ENCODE data around the gene THBS2. TPM values are rescaled to one million over a fixed set of nuclear protein-coding genes. Genes with fewer than 3 reads are reported as not detected.

The THBS2 gene
- total RNA-seq, 1 donor from 2014 or later: 76.2 TPM

- no peak overlapping the region for H3K27ac ChIP-seq (ENCODE audit: low read depth, low read length)
- peak overlapping the region in 2 of 3 donors; percentile 41 to 67 for H3K4me3 ChIP-seq (ENCODE audit: low read length in 3 of 3)
- no peaks in the 10 kb centered on the region for H3K9me3 ChIP-seq (ENCODE audit: control insufficient read depth in 3 of 3, low read length in 3 of 3)
- H3K27me3 ChIP-seq (ENCODE audit: control insufficient read depth in 3 of 3, insufficient read depth in 3 of 3, low read length in 3 of 3): no peaks in the 10 kb centered on the region
- no peaks in the 10 kb centered on the region for H3K36me3 ChIP-seq (ENCODE audit: control insufficient read depth in 3 of 3, insufficient read depth in 3 of 3, low read length in 3 of 3)
- peak overlapping the region in 1 of 3 donors; percentile 54 for H3K9ac ChIP-seq (ENCODE audit: low read depth in 1 of 3, low read length in 3 of 3)
- H3K4me1 ChIP-seq (ENCODE audit: control insufficient read depth in 3 of 3, insufficient read depth in 3 of 3, low read length in 3 of 3): no peaks in the 10 kb centered on the region
Measured at GRCh38 chr6:169175360-169175887, 78.2 kb downstream of the THBS2 start.

GRCh38 chr6:169174516-169175359 is 78.9 kb downstream of the THBS2 start:
- H3K9me3 ChIP-seq (ENCODE audit: control insufficient read depth in 3 of 3, low read length in 3 of 3): no peaks in the 10 kb centered on the region
- H3K27me3 ChIP-seq (ENCODE audit: control insufficient read depth in 3 of 3, insufficient read depth in 3 of 3, low read length in 3 of 3): no peaks in the 10 kb centered on the region
- no peaks in the 10 kb centered on the region for H3K36me3 ChIP-seq (ENCODE audit: control insufficient read depth in 3 of 3, insufficient read depth in 3 of 3, low read length in 3 of 3)
- peak overlapping the region in 1 of 3 donors; percentile 54 for H3K9ac ChIP-seq (ENCODE audit: low read depth in 1 of 3, low read length in 3 of 3)
- H3K27ac ChIP-seq (ENCODE audit: low read depth, low read length): no peak overlapping the region
- H3K4me3 ChIP-seq (ENCODE audit: low read length in 3 of 3): peak overlapping the region in 2 of 3 donors; percentile 41 to 67
- no peaks in the 10 kb centered on the region for H3K4me1 ChIP-seq (ENCODE audit: control insufficient read depth in 3 of 3, insufficient read depth in 3 of 3, low read length in 3 of 3)

- H3K4me3 ChIP-seq (ENCODE audit: low read length in 3 of 3): no peak overlapping the region
- no peaks in the 10 kb centered on the region for H3K27me3 ChIP-seq (ENCODE audit: control insufficient read depth in 3 of 3, insufficient read depth in 3 of 3, low read length in 3 of 3)
- no peaks in the 10 kb centered on the region for H3K4me1 ChIP-seq (ENCODE audit: control insufficient read depth in 3 of 3, insufficient read depth in 3 of 3, low read length in 3 of 3)
- no peak overlapping the region for H3K27ac ChIP-seq (ENCODE audit: low read depth, low read length)
- H3K9me3 ChIP-seq (ENCODE audit: control insufficient read depth in 3 of 3, low read length in 3 of 3): no peaks in the 10 kb centered on the region
- no peaks in the 10 kb centered on the region for H3K36me3 ChIP-seq (ENCODE audit: control insufficient read depth in 3 of 3, insufficient read depth in 3 of 3, low read length in 3 of 3)
- no peak overlapping the region for H3K9ac ChIP-seq (ENCODE audit: low read depth in 1 of 3, low read length in 3 of 3)
Measured at GRCh38 chr6:169173532-169174268, 79.9 kb downstream of the THBS2 start.

- no peak overlapping the region for H3K9ac ChIP-seq (ENCODE audit: low read depth in 1 of 3, low read length in 3 of 3)
- H3K27ac ChIP-seq (ENCODE audit: low read depth, low read length): no peak overlapping the region
- no peak overlapping the region for H3K4me3 ChIP-seq (ENCODE audit: low read length in 3 of 3)
Measured at GRCh38 chr6:169172946-169173345, 80.7 kb downstream of the THBS2 start.

GRCh38 chr6:169172456-169172855 is 81.2 kb downstream of the THBS2 start:
- no peaks in the 10 kb centered on the region for H3K4me1 ChIP-seq (ENCODE audit: control insufficient read depth in 3 of 3, insufficient read depth in 3 of 3, low read length in 3 of 3)
- H3K9me3 ChIP-seq (ENCODE audit: control insufficient read depth in 3 of 3, low read length in 3 of 3): no peaks in the 10 kb centered on the region
- no peak overlapping the region for H3K9ac ChIP-seq (ENCODE audit: low read depth in 1 of 3, low read length in 3 of 3)
- no peak overlapping the region for H3K4me3 ChIP-seq (ENCODE audit: low read length in 3 of 3)
- H3K27me3 ChIP-seq (ENCODE audit: control insufficient read depth in 3 of 3, insufficient read depth in 3 of 3, low read length in 3 of 3): no peaks in the 10 kb centered on the region
- no peak overlapping the region for H3K27ac ChIP-seq (ENCODE audit: low read depth, low read length)
- no peaks in the 10 kb centered on the region for H3K36me3 ChIP-seq (ENCODE audit: control insufficient read depth in 3 of 3, insufficient read depth in 3 of 3, low read length in 3 of 3)

More at GRCh38 chr6:169172946-169173345, 80.7 kb downstream of the THBS2 start:
- no peaks in the 10 kb centered on the region for H3K36me3 ChIP-seq (ENCODE audit: control insufficient read depth in 3 of 3, insufficient read depth in 3 of 3, low read length in 3 of 3)
- no peaks in the 10 kb centered on the region for H3K27me3 ChIP-seq (ENCODE audit: control insufficient read depth in 3 of 3, insufficient read depth in 3 of 3, low read length in 3 of 3)
- H3K4me1 ChIP-seq (ENCODE audit: control insufficient read depth in 3 of 3, insufficient read depth in 3 of 3, low read length in 3 of 3): no peaks in the 10 kb centered on the region
- H3K9me3 ChIP-seq (ENCODE audit: control insufficient read depth in 3 of 3, low read length in 3 of 3): no peaks in the 10 kb centered on the region

- H3K27me3 ChIP-seq (ENCODE audit: control insufficient read depth in 3 of 3, insufficient read depth in 3 of 3, low read length in 3 of 3): no peaks in the 10 kb centered on the region
- H3K9ac ChIP-seq (ENCODE audit: low read depth in 1 of 3, low read length in 3 of 3): no peak overlapping the region
- H3K27ac ChIP-seq (ENCODE audit: low read depth, low read length): no peak overlapping the region
- no peaks in the 10 kb centered on the region for H3K9me3 ChIP-seq (ENCODE audit: control insufficient read depth in 3 of 3, low read length in 3 of 3)
- H3K4me3 ChIP-seq (ENCODE audit: low read length in 3 of 3): no peak overlapping the region
- no peaks in the 10 kb centered on the region for H3K4me1 ChIP-seq (ENCODE audit: control insufficient read depth in 3 of 3, insufficient read depth in 3 of 3, low read length in 3 of 3)
- no peaks in the 10 kb centered on the region for H3K36me3 ChIP-seq (ENCODE audit: control insufficient read depth in 3 of 3, insufficient read depth in 3 of 3, low read length in 3 of 3)
Measured at GRCh38 chr6:169171951-169172350, 81.7 kb downstream of the THBS2 start.

GRCh38 chr6:169171016-169171415 is 82.6 kb downstream of the THBS2 start:
- no peak overlapping the region for H3K27ac ChIP-seq (ENCODE audit: low read depth, low read length)
- H3K36me3 ChIP-seq (ENCODE audit: control insufficient read depth in 3 of 3, insufficient read depth in 3 of 3, low read length in 3 of 3): no peaks in the 10 kb centered on the region
- no peaks in the 10 kb centered on the region for H3K4me1 ChIP-seq (ENCODE audit: control insufficient read depth in 3 of 3, insufficient read depth in 3 of 3, low read length in 3 of 3)
- H3K27me3 ChIP-seq (ENCODE audit: control insufficient read depth in 3 of 3, insufficient read depth in 3 of 3, low read length in 3 of 3): peaks cover 0 to 3% (median 0%) of the 10 kb centered on the region in 3 donors
- H3K9ac ChIP-seq (ENCODE audit: low read depth in 1 of 3, low read length in 3 of 3): no peak overlapping the region
- no peaks in the 10 kb centered on the region for H3K9me3 ChIP-seq (ENCODE audit: control insufficient read depth in 3 of 3, low read length in 3 of 3)
- H3K4me3 ChIP-seq (ENCODE audit: low read length in 3 of 3): no peak overlapping the region

GRCh38 chr6:169170583-169170955 is 83.1 kb downstream of the THBS2 start:
- no peak overlapping the region for H3K4me3 ChIP-seq (ENCODE audit: low read length in 3 of 3)
- no peaks in the 10 kb centered on the region for H3K4me1 ChIP-seq (ENCODE audit: control insufficient read depth in 3 of 3, insufficient read depth in 3 of 3, low read length in 3 of 3)
- H3K27me3 ChIP-seq (ENCODE audit: control insufficient read depth in 3 of 3, insufficient read depth in 3 of 3, low read length in 3 of 3): peaks cover 0 to 3% (median 0%) of the 10 kb centered on the region in 3 donors
- H3K27ac ChIP-seq (ENCODE audit: low read depth, low read length): no peak overlapping the region
- no peak overlapping the region for H3K9ac ChIP-seq (ENCODE audit: low read depth in 1 of 3, low read length in 3 of 3)
- H3K36me3 ChIP-seq (ENCODE audit: control insufficient read depth in 3 of 3, insufficient read depth in 3 of 3, low read length in 3 of 3): no peaks in the 10 kb centered on the region
- H3K9me3 ChIP-seq (ENCODE audit: control insufficient read depth in 3 of 3, low read length in 3 of 3): no peaks in the 10 kb centered on the region

- H3K9ac ChIP-seq (ENCODE audit: low read depth in 1 of 3, low read length in 3 of 3): no peak overlapping the region
Measured at GRCh38 chr6:169169941-169170582, 83.6 kb downstream of the THBS2 start.

More at GRCh38 chr6:169169941-169170582, 83.6 kb downstream of the THBS2 start:
- Histone ChIP-seq H3K4me3 (ENCODE audit: low read length in 3 of 3) (no peak overlapping the region), H3K27me3 (ENCODE audit: control insufficient read depth in 3 of 3, insufficient read depth in 3 of 3, low read length in 3 of 3) (peaks cover 0 to 3% (median 0%) of the 10 kb centered on the region in 3 donors), H3K9me3 (ENCODE audit: control insufficient read depth in 3 of 3, low read length in 3 of 3) (no peaks in the 10 kb centered on the region), H3K27ac (ENCODE audit: low read depth, low read length) (no peak overlapping the region), H3K36me3 (ENCODE audit: control insufficient read depth in 3 of 3, insufficient read depth in 3 of 3, low read length in 3 of 3) (no peaks in the 10 kb centered on the region), H3K4me1 (ENCODE audit: control insufficient read depth in 3 of 3, insufficient read depth in 3 of 3, low read length in 3 of 3) (no peaks in the 10 kb centered on the region)

All from skeletal muscle tissue (tissue), 4 donors.